Naive thymus-derived CD4-positive, alpha-beta T cell (primary cell): Measurements from ENCODE around the gene ICA1. TPM values are rescaled to one million over a fixed set of nuclear protein-coding genes. Genes with fewer than 3 reads are reported as not detected.

ENCODE experiments used
- ATAC-seq: fragments of 150-1000 bp; cut with Tn5 transposase; 2 replicates; pipeline ENCODE4 v1.10.0; 2021; ENCODE audit warnings: mild to moderate bottlenecking, moderate library complexity
- CTCF ChIA-PET: fragments of 350-600 bp; sonication (Branson Sonifier 250); formaldehyde crosslinking; loops from one replicate; lab custom pipeline; 2021; ENCODE audit warnings: antibody characterized with exemption; lab: Charles Lee
- POLR2A ChIA-PET: fragments of 350-600 bp; sonication (Branson Sonifier 250); formaldehyde crosslinking; loops from one replicate; lab custom pipeline; 2021; ENCODE audit warnings: antibody characterized with exemption, inconsistent platforms; lab: Charles Lee
- DNase-seq, 9 donors: peaks; one replicate each; pipeline versions ENCODE4 v3.0.0 to v3.0.0-alpha.2; 2020 to 2022; ENCODE audit warnings: mixed read lengths in 1 of 9
- H3K27ac ChIP-seq: one replicate; pipeline ENCODE4 v1.7.0; 2013; ENCODE audit warnings: mild to moderate bottlenecking, low read depth, low read length, moderate library complexity
- H3K27me3 ChIP-seq, 2 donors: one replicate each; pipeline ENCODE4 v1.7.0; 2013; ENCODE audit warnings: low read length in 2 of 2, mild to moderate bottlenecking in 2 of 2, moderate library complexity in 2 of 2; ENCODE audit not compliant: control insufficient read depth in 2 of 2, insufficient read depth in 2 of 2
- H3K36me3 ChIP-seq, 3 experiments: 1 replicate in 2 of 3; 2 replicates in 1 of 3; pipeline ENCODE4 v1.7.0; 2013; ENCODE audit warnings: low read length in 3 of 3, mild to moderate bottlenecking in 3 of 3, moderate library complexity in 1 of 3; ENCODE audit not compliant: insufficient read depth in 3 of 3, control insufficient read depth in 2 of 3
- H3K4me1 ChIP-seq, 2 donors: one replicate each; pipeline ENCODE4 v1.7.0; 2013; ENCODE audit warnings: low read length in 2 of 2, mild to moderate bottlenecking in 2 of 2, moderate library complexity in 1 of 2; ENCODE audit not compliant: control insufficient read depth in 2 of 2, insufficient read depth in 2 of 2
- H3K4me3 ChIP-seq: 2 replicates; pipeline ENCODE4 v1.7.0; 2013; ENCODE audit warnings: mild to moderate bottlenecking, low read length
- H3K9me3 ChIP-seq, 3 experiments: 1 replicate in 2 of 3; 2 replicates in 1 of 3; pipeline ENCODE4 v1.7.0; 2013; ENCODE audit warnings: low read length in 3 of 3; ENCODE audit not compliant: control insufficient read depth in 2 of 3
- H3K27ac Mint-ChIP-seq, 9 donors: one replicate each; pipeline ENCODE4 v1.8.0; 2020 to 2022; ENCODE audit warnings: mixed read lengths in 9 of 9, mild to moderate bottlenecking in 8 of 9, moderate library complexity in 5 of 9, inconsistent platforms in 2 of 9
- H3K27me3 Mint-ChIP-seq, 5 donors: one replicate each; pipeline ENCODE4 v1.8.0; 2021 to 2022; ENCODE audit warnings: mixed read lengths in 5 of 5, mild to moderate bottlenecking in 1 of 5
- H3K36me3 Mint-ChIP-seq, 5 donors: one replicate each; pipeline ENCODE4 v1.8.0; 2020 to 2022; ENCODE audit warnings: mixed read lengths in 5 of 5, mild to moderate bottlenecking in 3 of 5, inconsistent platforms in 1 of 5
- H3K4me1 Mint-ChIP-seq, 7 donors: one replicate each; pipeline ENCODE4 v1.8.0; 2020 to 2022; ENCODE audit warnings: mixed read lengths in 7 of 7, mild to moderate bottlenecking in 3 of 7, inconsistent platforms in 1 of 7
- H3K4me3 Mint-ChIP-seq, 10 donors: one replicate each; pipeline ENCODE4 v1.8.0; 2020 to 2022; ENCODE audit warnings: mild to moderate bottlenecking in 10 of 10, mixed read lengths in 10 of 10, moderate library complexity in 6 of 10, inconsistent platforms in 2 of 10
- H3K9me3 Mint-ChIP-seq, 11 donors: one replicate each; pipeline ENCODE4 v1.8.0; 2020 to 2022; ENCODE audit warnings: mixed read lengths in 11 of 11, mild to moderate bottlenecking in 4 of 11, inconsistent platforms in 1 of 11, moderate library complexity in 1 of 11
- intact Hi-C, 2 donors: fragments of 100-400 bp; cut with micrococcal nuclease; formaldehyde crosslinking; loops; one replicate each; pipeline ENCODE4 v1.15.1; 2023
- polyA plus RNA-seq, 2 donors: library from polyadenylated mRNA; unstranded; fragments of 300-500 nt; fragmentation: Illumina TruSeq; gene quantifications; one replicate each; pipeline ENCODE4 v1.2.3, GENCODE V29; 2021
- total RNA-seq, 6 experiments: library from RNA in 5 of 6; stranded (reverse) in 5 of 6; gene quantifications; 1 replicate in 5 of 6; 2 replicates in 1 of 6; pipeline ENCODE4 v1.2.3 and lab custom pipeline; 2021 to 2026

Gene ICA1
- total and polyA plus RNA-seq, 7 experiments from 2014 or later = 0.46 to 5.8 (median 2.1) TPM; not detected in 1

DNA sequence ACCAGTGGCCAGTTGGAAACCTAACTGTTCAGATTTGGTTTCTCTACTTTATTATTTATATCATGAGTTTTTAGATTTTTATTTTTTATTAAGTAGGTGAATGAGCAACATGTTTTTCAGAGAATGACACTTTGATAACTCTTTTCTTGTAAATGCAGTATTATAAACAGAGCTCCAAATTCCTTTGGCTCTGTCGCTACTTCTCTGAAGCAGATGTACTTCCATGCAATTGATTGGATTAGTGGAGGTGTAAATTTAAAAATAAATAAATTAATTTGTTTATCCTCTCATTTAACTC lies 34.3 kb upstream of the ICA1 start:
- H3K4me1 Mint-ChIP-seq = peaks cover 0 to 3% (median 0%) of the 10 kb centered on the region in 7 donors
- H3K9me3 ChIP-seq = no peaks in the 10 kb centered on the region
- ATAC-seq (no peak), DNase-seq (no peak)
- H3K36me3 Mint-ChIP-seq = no peaks in the 10 kb centered on the region
- H3K27me3 Mint-ChIP-seq = peaks cover 0 to 22% (median 12%) of the 10 kb centered on the region in 5 donors
- no peaks in the 10 kb centered on the region for H3K9me3 Mint-ChIP-seq
- CTCF ChIA-PET = interaction anchor here (0.5 to 2.0 kb wide), 10 partner anchors 9 to 1955 kb away, joined by 3 to 7 read pairs (median 3); no protein-coding TSS in a partner anchor
- H3K36me3 ChIP-seq = no peaks in the 10 kb centered on the region
- no peak overlapping the region for H3K27ac ChIP-seq
- intact Hi-C loops = loop anchor here (1.0 to 10.0 kb wide), 11 partner anchors 79 to 1780 kb away; no protein-coding TSS in a partner anchor
- no peak overlapping the region for H3K4me3 Mint-ChIP-seq
- no peak overlapping the region for H3K27ac Mint-ChIP-seq
- POLR2A ChIA-PET = no interaction called here
- no peaks in the 10 kb centered on the region for H3K27me3 ChIP-seq
- no peaks in the 10 kb centered on the region for H3K4me1 ChIP-seq
- no peak overlapping the region for H3K4me3 ChIP-seq

DNA sequence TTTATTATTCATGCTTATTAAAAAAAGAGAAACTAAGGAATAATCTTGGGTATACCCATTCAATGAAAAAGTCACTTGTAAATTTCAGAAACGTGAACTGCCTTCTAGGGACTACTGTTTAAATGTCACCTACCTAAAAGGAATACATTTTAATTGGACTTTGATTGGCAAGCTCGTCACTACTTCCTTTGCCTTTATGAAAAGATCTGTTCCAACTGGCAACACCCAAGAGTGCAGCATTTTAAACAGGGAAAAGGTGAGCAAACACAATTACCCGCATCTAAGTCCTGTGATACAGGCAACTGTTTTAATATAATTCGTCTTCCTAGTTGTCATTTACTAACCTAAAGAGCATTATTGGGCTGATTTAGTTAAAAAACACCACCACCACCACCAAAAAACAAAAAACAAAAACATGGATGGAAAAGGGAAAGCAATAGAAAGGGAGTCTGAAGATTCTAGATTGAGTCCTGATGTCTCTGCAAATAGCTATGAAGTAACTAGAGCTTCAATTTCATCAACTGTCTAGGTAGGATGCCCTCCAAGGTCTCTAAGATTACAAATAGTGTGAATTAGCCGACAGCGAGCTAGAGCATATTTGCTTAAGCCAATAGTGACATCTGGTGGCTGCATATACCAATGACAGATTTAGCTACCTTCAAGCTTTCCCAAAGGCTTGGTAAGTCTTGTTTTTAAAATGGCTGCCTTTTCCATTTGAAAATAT lies 33.8 kb upstream of the ICA1 start:
- no peaks in the 10 kb centered on the region for H3K9me3 ChIP-seq

DNA sequence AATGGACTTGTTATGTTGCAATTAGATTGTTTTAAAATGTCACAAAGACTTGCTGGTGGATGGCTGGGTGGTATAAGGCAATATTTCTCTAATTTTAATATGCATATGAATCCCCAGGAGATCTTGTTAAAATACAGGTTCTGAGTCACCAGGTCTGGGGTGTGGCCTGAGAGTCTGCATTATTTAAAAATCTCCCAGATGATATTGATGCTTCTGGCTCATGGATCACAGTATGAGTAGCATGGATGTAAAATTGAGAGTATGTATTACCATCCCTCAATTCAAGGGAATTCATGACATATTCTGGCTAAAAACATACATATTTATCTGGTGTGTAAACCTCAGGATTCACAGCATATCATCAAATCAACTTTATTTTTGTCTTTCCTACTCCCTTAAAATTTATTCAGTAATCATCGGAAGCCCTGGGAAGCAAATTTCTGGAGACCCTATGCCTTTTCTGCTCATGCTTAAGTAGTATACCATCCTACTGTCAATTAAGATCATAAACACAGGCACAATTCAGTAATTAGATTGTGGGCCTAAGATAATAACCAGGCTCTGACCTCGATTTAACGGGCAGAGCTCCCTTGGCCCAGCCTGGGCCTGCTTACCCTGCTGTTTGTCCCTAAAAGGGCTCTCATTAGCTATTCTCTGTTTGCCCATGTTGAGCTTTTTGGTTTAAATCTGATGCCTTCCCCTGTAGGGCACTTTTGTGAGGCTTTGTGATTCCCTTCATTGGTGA lies 29.6 kb upstream of the ICA1 start:
- Mint-ChIP-seq H3K9me3 (no peaks in the 10 kb centered on the region), H3K4me1 (peaks cover 0 to 3% (median 0%) of the 10 kb centered on the region in 7 donors), H3K27me3 (peaks cover 0 to 29% (median 22%) of the 10 kb centered on the region in 5 donors), H3K27ac (no peak overlapping the region), H3K36me3 (no peaks in the 10 kb centered on the region), H3K4me3 (no peak overlapping the region)
- ChIA-PET CTCF (no interaction called here), POLR2A (no interaction called here)
- no peaks in the 10 kb centered on the region for H3K9me3 ChIP-seq
- H3K4me3 ChIP-seq = no peak overlapping the region
- DNase-seq (no peak), ATAC-seq (no peak)
- no peaks in the 10 kb centered on the region for H3K4me1 ChIP-seq
- intact Hi-C loops = loop anchor here in 1 of 2 donors (10.0 kb wide), 2 partner anchors 527 to 867 kb away; no protein-coding TSS in a partner anchor
- H3K36me3 ChIP-seq = no peaks in the 10 kb centered on the region
- no peaks in the 10 kb centered on the region for H3K27me3 ChIP-seq
- no peak overlapping the region for H3K27ac ChIP-seq

More for the DNA sequence above, 33.8 kb upstream of the ICA1 start:
- H3K9me3 Mint-ChIP-seq = no peaks in the 10 kb centered on the region
- no peaks in the 10 kb centered on the region for H3K4me1 ChIP-seq
- H3K27ac ChIP-seq = no peak overlapping the region
- H3K27me3 Mint-ChIP-seq = peaks cover 0 to 22% (median 12%) of the 10 kb centered on the region in 5 donors
- no peaks in the 10 kb centered on the region for H3K36me3 Mint-ChIP-seq
- peaks cover 0 to 3% (median 0%) of the 10 kb centered on the region in 7 donors for H3K4me1 Mint-ChIP-seq
- ChIA-PET POLR2A (no interaction called here), CTCF (interaction anchor here (0.5 to 2.0 kb wide), 10 partner anchors 8 to 1955 kb away, joined by 3 to 7 read pairs (median 3); no protein-coding TSS in a partner anchor)
- no peak overlapping the region for H3K4me3 ChIP-seq
- H3K27me3 ChIP-seq = no peaks in the 10 kb centered on the region
- H3K27ac Mint-ChIP-seq = peak overlapping the region in 1 of 9 donors; percentile 48
- no peaks in the 10 kb centered on the region for H3K36me3 ChIP-seq
- ATAC-seq (peak; percentile 91), DNase-seq (peak in 7 of 9 donors; percentile 28 to 58 (median 44))
- H3K4me3 Mint-ChIP-seq = no peak overlapping the region
- intact Hi-C loops = loop anchor here (1.0 to 10.0 kb wide), 11 partner anchors 78 to 1779 kb away; no protein-coding TSS in a partner anchor

DNA sequence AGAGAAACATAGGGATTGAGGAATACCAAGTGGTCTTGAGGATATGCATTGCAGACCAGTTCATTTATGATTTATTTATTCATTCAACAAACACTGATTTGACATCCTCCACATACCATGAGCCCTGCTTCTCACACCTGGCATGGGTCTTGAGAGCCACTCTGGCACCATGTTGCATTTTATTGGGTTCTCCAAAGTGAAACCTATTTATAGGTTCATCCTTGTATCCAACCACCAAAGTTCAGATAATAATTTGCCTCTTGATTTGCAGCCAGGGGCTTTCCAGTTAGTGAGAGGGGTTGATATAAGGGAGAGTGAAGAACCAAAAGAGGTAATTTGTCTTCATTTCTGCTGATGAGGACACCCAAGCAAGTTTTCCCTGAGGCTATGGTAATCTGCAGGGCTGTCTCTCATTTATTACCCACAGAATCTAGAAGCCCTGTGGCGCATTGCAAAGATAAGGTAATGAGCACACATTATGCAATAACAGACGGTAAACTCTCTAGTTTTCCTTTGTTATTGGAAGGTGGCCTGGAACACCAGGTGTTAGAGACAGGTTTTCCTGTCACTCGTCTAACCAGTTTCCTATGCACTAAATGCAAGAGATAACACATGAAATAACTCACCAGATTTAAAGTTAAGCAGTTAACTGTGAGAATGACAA lies 28.8 kb upstream of the ICA1 start:
- H3K27me3 ChIP-seq = no peaks in the 10 kb centered on the region
- ATAC-seq = no peak
- no peaks in the 10 kb centered on the region for H3K4me1 ChIP-seq
- H3K9me3 ChIP-seq = no peaks in the 10 kb centered on the region
- no peak for DNase-seq
- no peak overlapping the region for H3K4me3 ChIP-seq
- no peaks in the 10 kb centered on the region for H3K36me3 Mint-ChIP-seq
- H3K4me1 Mint-ChIP-seq = peaks cover 0 to under 1% (median 0%) of the 10 kb centered on the region in 7 donors
- POLR2A ChIA-PET = no interaction called here
- CTCF ChIA-PET = no interaction called here
- no peaks in the 10 kb centered on the region for H3K36me3 ChIP-seq
- H3K9me3 Mint-ChIP-seq = no peaks in the 10 kb centered on the region
- intact Hi-C loops = loop anchor here in 1 of 2 donors (10.0 kb wide), 2 partner anchors 526 to 866 kb away; no protein-coding TSS in a partner anchor
- no peak overlapping the region for H3K27ac Mint-ChIP-seq
- H3K4me3 Mint-ChIP-seq = no peak overlapping the region
- H3K27ac ChIP-seq = no peak overlapping the region
- peaks cover 0 to 27% (median 19%) of the 10 kb centered on the region in 5 donors for H3K27me3 Mint-ChIP-seq

DNA sequence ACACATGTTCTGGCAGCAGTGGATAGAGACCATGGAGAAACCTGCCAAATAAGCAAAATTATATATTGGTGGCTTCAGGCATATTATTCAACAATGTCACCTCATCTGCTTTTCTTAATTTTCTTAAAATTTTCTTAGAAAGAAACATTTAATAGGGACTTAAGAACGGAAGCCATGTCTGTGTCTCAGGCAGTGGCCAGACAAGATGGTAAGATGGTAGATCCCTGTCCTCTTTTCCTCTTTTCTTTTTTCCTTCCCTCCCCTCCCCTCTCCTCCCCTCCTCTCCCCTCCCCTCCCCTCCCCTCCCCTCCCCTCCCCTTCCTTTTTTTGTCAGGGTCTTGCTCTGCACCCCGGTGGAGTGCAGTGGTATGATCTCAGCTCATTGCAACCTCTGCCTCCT lies 24.2 kb upstream of the ICA1 start:
- H3K27me3 ChIP-seq = no peaks in the 10 kb centered on the region
- peaks cover 0 to 10% (median 8%) of the 10 kb centered on the region in 5 donors for H3K27me3 Mint-ChIP-seq
- no peaks in the 10 kb centered on the region for H3K36me3 Mint-ChIP-seq
- DNase-seq (no peak), ATAC-seq (no peak)
- H3K27ac Mint-ChIP-seq = no peak overlapping the region
- H3K4me3 ChIP-seq = no peak overlapping the region
- ChIA-PET POLR2A (no interaction called here), CTCF (no interaction called here)
- no peaks in the 10 kb centered on the region for H3K9me3 ChIP-seq
- no peak overlapping the region for H3K4me3 Mint-ChIP-seq
- intact Hi-C loops = no loop called here
- no peaks in the 10 kb centered on the region for H3K4me1 Mint-ChIP-seq
- no peak overlapping the region for H3K27ac ChIP-seq
- H3K36me3 ChIP-seq = no peaks in the 10 kb centered on the region
- H3K4me1 ChIP-seq = no peaks in the 10 kb centered on the region
- peaks cover 0 to 1% (median 0%) of the 10 kb centered on the region in 11 donors for H3K9me3 Mint-ChIP-seq

DNA sequence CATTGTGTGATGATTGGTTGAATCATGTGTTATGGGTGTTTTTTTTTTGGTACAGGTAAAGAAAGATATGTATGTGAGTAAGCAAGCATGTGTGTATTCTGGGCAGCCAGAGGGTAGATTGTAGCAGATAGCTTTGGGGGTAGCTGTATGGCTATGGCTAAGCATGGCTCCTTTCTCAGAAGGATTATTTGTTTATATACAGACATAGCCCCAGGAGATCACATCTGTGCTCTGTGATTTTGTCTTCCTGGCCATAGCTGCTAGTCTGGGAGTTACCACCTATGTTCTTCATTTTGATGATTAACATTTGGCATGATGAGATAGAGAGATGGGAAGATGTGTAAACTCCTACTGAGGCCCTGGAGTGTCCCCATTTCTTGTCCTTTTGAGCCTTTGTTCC lies 23.2 kb upstream of the ICA1 start:
- H3K27me3 ChIP-seq = no peaks in the 10 kb centered on the region
- Mint-ChIP-seq H3K4me1 (no peaks in the 10 kb centered on the region), H3K27me3 (peaks cover 0 to 12% (median 8%) of the 10 kb centered on the region in 5 donors), H3K27ac (no peak overlapping the region), H3K9me3 (peaks cover 0 to 1% (median 0%) of the 10 kb centered on the region in 11 donors), H3K36me3 (no peaks in the 10 kb centered on the region), H3K4me3 (no peak overlapping the region)
- H3K36me3 ChIP-seq = no peaks in the 10 kb centered on the region
- ChIA-PET CTCF (no interaction called here), POLR2A (no interaction called here)
- intact Hi-C loops = no loop called here
- no peak overlapping the region for H3K27ac ChIP-seq
- ATAC-seq (no peak), DNase-seq (no peak)
- H3K4me3 ChIP-seq = no peak overlapping the region
- H3K4me1 ChIP-seq = no peaks in the 10 kb centered on the region
- H3K9me3 ChIP-seq = no peaks in the 10 kb centered on the region
